Adrenal gland (tissue), 5 donors: ENCODE measurements around the gene KRTAP9-7.

Experiments
- POLR2A ChIP-seq, 2 donors: fragments of 450-650 bp; IDR thresholded peaks; one replicate each; pipeline ENCODE4 v1.6.1; 2017; ENCODE audit warnings: antibody characterized with exemption in 2 of 2, mild to moderate bottlenecking in 2 of 2, moderate library complexity in 1 of 2
- TF ChIP-seq, protein P1 (sequence below), 6 experiments: fragments of 450-650 bp in 4 of 6; fragments of 200-600 bp in 2 of 6; sonication (generic) in 1 of 6; IDR thresholded peaks; 1 replicate in 5 of 6; 2 replicates in 1 of 6; pipeline versions ENCODE4 v1.5.1 to v1.8.0; 2016 to 2021; ENCODE audit warnings: antibody characterized with exemption in 6 of 6, mild to moderate bottlenecking in 2 of 6, moderate library complexity in 1 of 6
- donor health status: DM: no; HTN: no; CAD: no.

DNA sequence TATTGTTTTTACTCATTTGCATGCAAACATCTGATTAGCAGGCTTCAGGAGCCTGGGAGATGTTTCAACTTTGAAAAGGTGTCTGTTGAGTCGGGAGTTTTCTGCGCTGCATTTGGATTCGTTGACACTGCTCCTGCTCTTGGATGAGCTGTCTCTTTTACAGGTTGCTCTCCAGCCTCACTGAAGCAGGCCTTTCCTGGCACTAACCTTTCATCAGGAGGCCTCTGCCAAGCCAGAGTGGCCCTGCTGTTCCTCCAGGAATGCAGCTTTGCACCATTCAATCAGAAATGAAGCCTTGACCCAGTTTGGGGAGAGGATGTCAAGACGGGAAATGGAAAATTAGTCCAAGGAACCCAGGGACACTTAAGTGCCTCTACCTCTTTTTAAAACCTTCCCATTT lies 27.5 kb downstream of the KRTAP9-7 start:
- TF ChIP-seq, protein P1, sequence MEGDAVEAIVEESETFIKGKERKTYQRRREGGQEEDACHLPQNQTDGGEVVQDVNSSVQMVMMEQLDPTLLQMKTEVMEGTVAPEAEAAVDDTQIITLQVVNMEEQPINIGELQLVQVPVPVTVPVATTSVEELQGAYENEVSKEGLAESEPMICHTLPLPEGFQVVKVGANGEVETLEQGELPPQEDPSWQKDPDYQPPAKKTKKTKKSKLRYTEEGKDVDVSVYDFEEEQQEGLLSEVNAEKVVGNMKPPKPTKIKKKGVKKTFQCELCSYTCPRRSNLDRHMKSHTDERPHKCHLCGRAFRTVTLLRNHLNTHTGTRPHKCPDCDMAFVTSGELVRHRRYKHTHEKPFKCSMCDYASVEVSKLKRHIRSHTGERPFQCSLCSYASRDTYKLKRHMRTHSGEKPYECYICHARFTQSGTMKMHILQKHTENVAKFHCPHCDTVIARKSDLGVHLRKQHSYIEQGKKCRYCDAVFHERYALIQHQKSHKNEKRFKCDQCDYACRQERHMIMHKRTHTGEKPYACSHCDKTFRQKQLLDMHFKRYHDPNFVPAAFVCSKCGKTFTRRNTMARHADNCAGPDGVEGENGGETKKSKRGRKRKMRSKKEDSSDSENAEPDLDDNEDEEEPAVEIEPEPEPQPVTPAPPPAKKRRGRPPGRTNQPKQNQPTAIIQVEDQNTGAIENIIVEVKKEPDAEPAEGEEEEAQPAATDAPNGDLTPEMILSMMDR (IDR thresholded peaks at IDR 0.05) = no peak
- no peak for TF ChIP-seq POLR2A (IDR thresholded peaks at IDR 0.05)
